ENCODE data around the gene THSD7B. TPM values are rescaled to one million over a fixed set of nuclear protein-coding genes. Genes with fewer than 3 reads are reported as not detected.

THSD7B gene
- total RNA-seq, 6 donors from 2014 or later, result 0.47 TPM; not detected in 5

DNA sequence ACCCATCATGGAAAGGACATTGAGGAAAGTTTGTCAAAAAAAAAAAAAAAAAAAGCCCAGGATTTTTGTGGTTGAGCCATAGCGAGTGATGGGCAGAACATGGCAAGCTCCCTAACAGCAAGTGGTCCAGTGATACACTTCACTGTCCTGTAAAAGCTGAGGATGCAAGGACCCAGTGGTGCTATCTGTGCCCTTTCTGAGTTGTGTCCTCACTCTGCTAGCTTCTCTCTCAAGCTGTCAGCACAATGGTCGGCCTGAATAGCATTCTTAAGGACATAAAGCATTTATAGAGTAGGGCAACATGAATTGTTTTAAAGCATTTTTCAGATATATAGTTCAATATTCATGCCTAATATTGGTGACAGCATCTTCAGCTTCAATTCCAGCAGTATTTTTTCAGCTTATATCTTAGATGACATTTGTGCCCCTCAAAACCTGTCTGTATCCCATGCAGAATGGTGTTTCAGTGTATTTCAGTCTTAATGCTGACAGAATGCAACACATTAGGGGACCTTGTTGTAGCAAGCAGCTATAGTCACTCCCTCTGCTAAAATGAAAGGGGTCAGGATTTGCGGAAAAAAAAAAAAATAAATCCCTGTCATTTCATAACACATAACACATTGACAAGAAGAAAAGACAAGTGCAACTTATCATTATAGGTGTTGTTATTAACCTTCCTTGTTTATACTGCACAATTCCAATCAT is 496.7 kb downstream of the THSD7B start:
- ATAC-seq (ENCODE audit: low FRiP score in 2 of 2) (no peak), DNase-seq (no peak)
- TF ChIP-seq POLR2A (IDR thresholded peaks at IDR 0.05) (no peak), POLR2AphosphoS5 (IDR thresholded peaks at IDR 0.05) (no peak), EP300 (IDR thresholded peaks at IDR 0.05) (no peak)
- TF ChIP-seq, protein P1, sequence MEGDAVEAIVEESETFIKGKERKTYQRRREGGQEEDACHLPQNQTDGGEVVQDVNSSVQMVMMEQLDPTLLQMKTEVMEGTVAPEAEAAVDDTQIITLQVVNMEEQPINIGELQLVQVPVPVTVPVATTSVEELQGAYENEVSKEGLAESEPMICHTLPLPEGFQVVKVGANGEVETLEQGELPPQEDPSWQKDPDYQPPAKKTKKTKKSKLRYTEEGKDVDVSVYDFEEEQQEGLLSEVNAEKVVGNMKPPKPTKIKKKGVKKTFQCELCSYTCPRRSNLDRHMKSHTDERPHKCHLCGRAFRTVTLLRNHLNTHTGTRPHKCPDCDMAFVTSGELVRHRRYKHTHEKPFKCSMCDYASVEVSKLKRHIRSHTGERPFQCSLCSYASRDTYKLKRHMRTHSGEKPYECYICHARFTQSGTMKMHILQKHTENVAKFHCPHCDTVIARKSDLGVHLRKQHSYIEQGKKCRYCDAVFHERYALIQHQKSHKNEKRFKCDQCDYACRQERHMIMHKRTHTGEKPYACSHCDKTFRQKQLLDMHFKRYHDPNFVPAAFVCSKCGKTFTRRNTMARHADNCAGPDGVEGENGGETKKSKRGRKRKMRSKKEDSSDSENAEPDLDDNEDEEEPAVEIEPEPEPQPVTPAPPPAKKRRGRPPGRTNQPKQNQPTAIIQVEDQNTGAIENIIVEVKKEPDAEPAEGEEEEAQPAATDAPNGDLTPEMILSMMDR (IDR thresholded peaks at IDR 0.05), result no peak
- no peaks in the 10 kb centered on the region for H3K4me1 ChIP-seq
- no peaks in the 10 kb centered on the region for H3K27me3 ChIP-seq
- H3K9me3 ChIP-seq, result no peaks in the 10 kb centered on the region
- H3K36me3 ChIP-seq, result no peaks in the 10 kb centered on the region
- H3K27ac ChIP-seq, result no peak overlapping the region
- WGBS, 2 donors, result 76 to 77% methylated on average over 3 of the region's 3 CpGs
- no peak overlapping the region for H3K4me3 ChIP-seq

- H3K4me1 ChIP-seq, result no peaks in the 10 kb centered on the region
- 28 to 38% methylated on average over 2 of the region's 2 CpGs for WGBS, 2 donors
These were observed 497.2 kb downstream of the THSD7B start for GRCh38 chr2:137262594-137262993.

DNA sequence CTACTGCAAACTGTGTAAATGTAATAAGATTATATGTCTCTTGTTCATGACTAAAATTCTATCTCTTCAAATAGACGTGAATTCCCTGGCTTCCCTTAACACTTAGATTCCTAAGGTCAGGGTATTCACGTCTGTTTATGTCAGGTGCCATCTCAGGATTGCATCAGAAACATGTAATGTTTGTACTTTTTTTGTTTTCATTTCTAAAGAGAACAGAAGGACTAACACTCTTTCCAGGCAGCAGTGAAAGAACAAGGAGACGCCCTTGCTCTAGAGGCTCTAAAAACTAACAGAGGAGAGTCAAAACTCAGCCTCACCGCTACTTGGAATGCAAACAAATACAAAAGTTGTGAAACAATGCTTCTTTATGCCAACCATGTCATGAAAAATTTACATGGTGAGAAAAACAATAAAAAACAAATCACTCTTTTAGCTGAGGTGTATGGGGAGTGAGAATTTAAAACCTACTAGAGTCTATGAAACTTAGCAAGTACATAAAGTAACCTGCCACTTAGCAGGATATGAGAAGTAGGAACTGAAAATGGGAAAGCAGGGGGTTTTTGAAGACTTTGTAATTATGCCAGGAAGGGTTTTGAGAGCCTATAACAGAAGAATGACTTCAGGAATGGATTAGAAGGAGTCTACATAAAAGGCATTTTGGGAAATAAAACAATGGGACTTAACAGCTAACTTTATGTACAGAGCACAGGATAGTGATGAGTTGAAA is 522.7 kb downstream of the THSD7B start:
- Histone ChIP-seq H3K27ac (no peak overlapping the region), H3K4me3 (no peak overlapping the region), H3K4me1 (no peaks in the 10 kb centered on the region), H3K9me3 (no peaks in the 10 kb centered on the region), H3K27me3 (no peaks in the 10 kb centered on the region), H3K36me3 (no peaks in the 10 kb centered on the region)
- 46 to 50% methylated on average over 4 of the region's 4 CpGs for WGBS, 2 donors
- peak in 1 of 2 donors; percentile 48 for ATAC-seq (ENCODE audit: low FRiP score in 2 of 2)
- no peak for DNase-seq
- no peak for TF ChIP-seq POLR2AphosphoS5 (IDR thresholded peaks at IDR 0.05)
- no peak for TF ChIP-seq POLR2A (IDR thresholded peaks at IDR 0.05)
- no peak for TF ChIP-seq EP300 (IDR thresholded peaks at IDR 0.05)
- TF ChIP-seq, protein P1 (IDR thresholded peaks at IDR 0.05), result no peak

More at GRCh38 chr2:137262594-137262993, 497.2 kb downstream of the THSD7B start:
- DNase-seq (no peak), ATAC-seq (ENCODE audit: low FRiP score in 2 of 2) (no peak)
- Histone ChIP-seq H3K36me3 (no peaks in the 10 kb centered on the region), H3K27me3 (no peaks in the 10 kb centered on the region), H3K27ac (no peak overlapping the region), H3K9me3 (no peaks in the 10 kb centered on the region), H3K4me3 (no peak overlapping the region)
- TF ChIP-seq POLR2AphosphoS5 (IDR thresholded peaks at IDR 0.05) (no peak), EP300 (IDR thresholded peaks at IDR 0.05) (no peak), POLR2A (IDR thresholded peaks at IDR 0.05) (no peak)
- TF ChIP-seq, protein P1 (IDR thresholded peaks at IDR 0.05), result no peak

GRCh38 chr2:137291836-137292570 is 526.7 kb downstream of the THSD7B start:
- H3K4me1 ChIP-seq, result no peaks in the 10 kb centered on the region
- H3K9me3 ChIP-seq, result no peaks in the 10 kb centered on the region
- H3K36me3 ChIP-seq, result no peaks in the 10 kb centered on the region
- no peak overlapping the region for H3K4me3 ChIP-seq
- DNase-seq (no peak), ATAC-seq (ENCODE audit: low FRiP score in 2 of 2) (no peak)
- no peaks in the 10 kb centered on the region for H3K27me3 ChIP-seq
- TF ChIP-seq POLR2AphosphoS5 (IDR thresholded peaks at IDR 0.05) (no peak), EP300 (IDR thresholded peaks at IDR 0.05) (no peak), POLR2A (IDR thresholded peaks at IDR 0.05) (no peak)
- TF ChIP-seq, protein P1 (IDR thresholded peaks at IDR 0.05), result no peak
- H3K27ac ChIP-seq, result no peak overlapping the region

Measured in upper lobe of left lung (tissue), 6 donors.